ENCODE results near the gene CDA.
"Not testable (repeated sequence)": the region's sequence is repeated elsewhere in the genome, so short reads cannot be mapped to it uniquely, and the experiment has no call there.

Gene CDA

DNA sequence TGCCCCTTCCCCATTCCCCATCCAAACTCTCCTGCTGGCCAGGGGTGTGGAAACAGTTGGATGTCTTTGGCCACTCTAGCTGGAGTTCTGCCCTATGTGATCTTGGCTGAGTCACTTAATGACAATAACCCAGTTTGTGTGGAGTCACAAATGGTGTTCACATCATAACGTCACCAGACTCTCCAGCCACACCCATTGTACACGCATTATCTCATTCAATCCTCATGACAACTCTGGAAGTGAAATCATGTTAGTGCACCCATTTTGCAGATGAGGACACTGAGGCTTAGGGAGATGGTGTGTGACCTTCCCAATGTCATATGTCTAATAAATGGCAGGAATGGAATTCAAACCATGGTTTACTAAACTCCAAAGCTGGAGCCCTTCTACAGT is 1.2 kb upstream of the CDA start:
- DNase-seq: no peak

DNA sequence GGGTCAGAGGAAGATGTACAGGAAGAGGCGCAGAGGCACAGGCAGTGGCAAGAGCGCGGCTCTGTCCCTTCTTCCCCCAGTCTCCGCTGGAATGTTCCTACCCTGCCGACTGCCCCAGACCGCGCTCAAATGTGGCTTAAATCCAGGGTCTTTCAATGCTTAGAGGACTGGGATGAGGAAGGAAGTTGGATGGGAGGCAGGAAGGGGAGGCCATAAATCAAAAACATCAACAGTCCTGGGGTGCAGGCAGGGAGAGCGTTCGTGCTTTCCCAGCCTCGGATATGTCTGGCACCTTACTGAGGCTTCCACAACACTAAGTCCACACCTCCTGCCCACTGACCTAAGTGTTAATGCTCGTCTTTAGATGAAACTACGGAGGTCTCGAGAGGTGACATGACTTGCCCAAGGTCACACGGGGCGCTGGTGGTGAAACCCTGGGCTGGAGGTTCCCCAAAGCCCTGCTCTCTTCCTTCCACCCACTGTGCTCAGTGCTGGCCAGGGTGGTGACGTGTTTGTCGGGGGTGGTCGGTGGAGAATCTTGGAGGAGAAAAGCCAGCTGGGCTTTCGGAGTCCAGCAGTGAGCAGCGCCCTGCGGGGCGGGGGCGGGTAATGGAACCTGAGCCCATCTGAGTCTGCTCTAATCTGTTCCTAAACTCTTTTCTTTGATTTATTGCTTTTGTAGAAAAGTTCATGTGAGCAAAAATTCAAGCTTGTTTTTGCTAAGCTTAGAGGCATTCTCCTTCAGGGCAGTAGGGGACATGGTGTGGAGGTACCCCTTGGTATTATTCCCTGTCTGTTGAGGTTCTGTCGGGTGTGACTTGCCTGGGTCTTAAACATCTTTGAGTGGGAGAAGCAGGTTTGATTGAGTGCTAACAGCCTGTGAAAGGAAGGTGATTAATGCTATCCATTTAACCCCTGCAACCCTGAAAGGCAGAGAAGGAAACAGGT is 708 bp downstream of the CDA start:
- no peak for DNase-seq

DNA sequence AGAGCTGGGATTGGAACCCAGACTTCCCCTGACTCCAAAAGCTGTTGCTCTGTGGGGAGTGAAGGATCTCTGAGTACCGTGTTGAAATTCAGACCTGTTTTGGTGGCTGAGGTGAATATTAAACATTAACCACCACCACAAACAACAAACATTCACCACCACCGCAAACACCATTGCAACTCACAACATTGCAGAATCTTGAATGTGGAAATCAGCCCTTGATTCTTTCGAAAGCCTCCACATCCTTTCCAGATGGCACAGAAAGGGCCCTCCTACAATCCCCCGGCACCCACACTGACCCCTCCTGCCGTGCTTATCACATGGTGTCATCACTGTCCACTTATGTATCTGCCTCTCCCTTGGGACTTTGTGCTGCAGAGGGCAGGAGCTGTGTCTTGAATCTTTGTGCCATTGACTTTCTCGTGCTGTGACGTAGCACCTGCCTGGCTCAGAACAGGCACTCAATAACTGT is 1.4 kb downstream of the CDA start:
- no peak for DNase-seq

DNA sequence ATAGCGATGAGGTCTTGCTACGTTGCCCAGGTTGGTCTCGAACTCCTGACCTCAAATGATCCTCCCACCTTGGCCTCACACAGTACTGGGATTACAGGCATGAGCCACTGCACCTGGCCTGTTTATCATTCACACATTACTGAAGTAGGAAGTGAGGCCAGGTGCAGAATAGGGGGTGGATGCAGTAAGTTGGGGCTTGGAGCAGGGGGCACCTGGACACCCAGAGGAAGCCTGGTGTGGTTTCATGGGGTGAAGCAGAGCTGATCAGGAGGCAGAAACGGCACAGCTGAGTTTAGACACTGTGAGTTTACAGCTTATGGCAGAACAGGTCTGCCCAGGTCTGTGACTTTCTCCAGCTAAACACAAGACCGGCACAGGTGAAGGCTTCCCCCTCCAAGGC is 4.9 kb downstream of the CDA start:
- DNase-seq: no peak

DNA sequence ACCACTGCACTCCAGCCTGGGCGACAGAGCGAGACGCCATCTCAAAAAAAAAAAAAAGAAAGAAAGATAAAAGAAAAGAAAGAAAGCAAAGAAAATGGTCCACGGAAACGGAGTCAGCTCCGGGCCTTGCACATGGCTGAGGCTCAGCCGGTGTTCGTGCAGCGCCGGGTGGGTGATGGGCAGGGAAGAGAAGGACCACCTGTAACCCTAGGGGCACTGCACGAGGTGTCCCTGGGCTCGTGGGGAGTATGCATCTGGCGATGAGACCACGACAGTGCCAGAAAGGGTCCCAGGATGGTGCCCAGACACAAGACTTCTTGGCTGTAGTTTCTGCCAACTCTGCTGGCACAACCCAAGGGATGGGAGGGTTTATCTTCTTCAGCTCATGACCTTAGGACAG is 5.8 kb downstream of the CDA start:
- no peak for DNase-seq

DNA sequence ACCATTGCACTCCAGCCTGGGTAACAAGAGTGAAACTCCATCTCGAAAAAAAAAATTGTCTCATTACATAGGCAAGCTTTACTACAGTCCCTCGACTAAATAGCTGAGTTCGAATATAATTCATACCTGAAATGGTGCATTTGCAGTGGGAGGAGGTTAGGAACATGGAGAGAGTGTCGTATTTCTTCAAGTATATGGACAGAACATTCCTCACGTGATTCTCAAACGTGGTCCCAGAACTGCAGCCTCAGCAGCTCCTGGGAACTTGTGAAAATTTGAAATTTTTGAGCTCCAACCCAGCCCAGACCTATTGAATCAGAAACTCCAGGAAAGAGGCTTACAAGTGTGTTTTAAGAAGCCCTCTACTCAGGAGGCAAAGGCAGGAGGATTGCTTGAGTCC is 7.2 kb downstream of the CDA start:
- DNase-seq: no peak

DNA sequence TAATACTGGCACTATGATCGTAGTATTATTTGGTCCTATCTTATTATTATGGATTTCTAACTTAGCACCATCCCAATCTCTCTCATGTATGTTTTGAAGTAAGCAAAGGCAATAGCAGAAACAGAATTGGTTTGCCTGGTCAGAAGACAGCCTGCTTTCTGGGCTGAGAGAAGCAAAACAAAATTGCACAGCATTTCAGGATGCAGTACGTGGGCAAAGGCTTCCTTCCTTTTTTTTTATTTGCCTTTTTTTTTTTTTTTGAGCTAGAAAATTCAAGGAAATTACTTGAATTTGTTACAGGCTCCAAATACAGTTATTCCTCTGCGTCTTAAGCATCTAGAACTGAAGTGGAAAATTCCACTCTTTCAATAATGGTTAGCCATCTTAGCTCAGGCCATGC is 8.8 kb downstream of the CDA start:
- no peak for DNase-seq

DNA sequence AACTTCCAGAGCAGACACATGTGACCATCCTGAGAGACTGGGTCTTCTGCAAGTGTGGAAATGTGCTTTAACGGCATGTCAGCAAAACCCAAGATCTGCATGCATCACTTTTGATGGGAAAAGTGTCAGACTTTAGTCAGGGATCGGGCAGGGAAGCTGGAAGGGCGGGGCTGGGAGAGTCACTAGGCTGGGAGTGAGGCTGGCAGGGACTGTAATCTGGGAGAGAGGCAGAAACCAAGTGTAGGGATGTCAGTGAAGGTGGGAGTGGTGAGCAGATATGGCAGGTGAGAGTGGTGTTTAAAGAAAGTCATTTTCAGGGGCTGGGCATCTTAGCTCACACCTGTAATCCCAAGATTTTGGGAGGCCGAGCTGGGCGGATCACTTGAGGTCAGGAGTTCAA is 11.3 kb downstream of the CDA start:
- DNase-seq: no peak

DNA sequence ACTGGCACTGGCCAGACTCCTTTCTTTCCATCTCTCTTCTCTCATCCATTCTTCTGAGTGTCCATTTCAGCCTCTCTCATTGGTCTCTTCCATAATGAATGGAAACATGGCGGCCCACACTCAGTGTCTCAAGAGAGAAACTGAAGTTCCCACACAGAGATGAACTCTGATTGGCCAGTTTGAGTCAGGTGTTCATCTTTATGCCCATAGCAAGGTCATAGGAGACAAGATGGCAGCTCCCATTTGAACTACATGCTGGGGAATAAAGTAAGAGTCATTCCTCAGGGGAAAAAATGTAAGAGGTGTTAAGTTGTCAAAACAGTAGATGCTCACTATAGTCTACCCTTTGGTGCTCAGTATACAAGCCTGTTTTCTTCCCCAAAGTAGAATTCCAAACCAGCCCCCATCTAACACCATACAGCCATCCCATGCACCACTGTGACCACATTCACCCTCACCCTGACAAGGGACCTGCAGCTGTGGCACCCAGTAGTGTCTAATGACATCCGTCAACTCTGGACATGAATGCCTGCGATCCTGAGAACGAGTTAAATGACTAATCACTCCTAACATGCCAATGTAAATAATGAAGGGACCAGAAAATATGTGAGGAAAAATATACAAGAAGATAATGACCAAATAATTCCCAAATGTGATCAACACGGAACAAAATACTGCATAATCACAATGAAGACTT is 12.4 kb downstream of the CDA start:
- DNase-seq: no peak

DNA sequence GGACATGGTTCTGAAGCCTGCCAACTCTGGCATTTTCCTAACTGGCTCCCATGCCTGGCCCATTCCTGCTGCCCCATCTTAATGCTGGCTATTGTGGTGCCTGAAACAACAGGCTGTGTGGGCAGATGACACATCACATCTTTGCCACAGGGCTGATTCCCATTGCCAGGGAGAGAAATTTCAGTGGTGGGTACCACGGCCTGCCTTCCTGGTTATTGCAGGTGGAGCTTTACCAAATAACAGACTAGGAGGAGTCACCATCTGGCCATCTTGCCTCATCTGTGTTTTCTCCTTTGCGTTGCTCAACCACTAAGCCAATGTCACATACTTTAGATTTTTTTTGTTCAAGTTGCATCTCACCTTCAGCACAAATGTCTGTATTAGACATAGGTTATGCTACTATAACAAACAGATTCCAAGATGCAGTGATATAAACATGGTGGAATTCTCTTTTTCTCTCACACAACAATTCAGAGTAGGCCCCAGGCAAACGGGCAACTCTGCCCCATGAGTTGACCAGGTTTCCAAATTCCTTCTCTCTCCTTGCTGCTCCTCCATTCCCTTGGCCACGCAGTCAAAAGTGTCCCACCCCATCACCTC is 14.1 kb downstream of the CDA start:
- no peak for DNase-seq

DNA sequence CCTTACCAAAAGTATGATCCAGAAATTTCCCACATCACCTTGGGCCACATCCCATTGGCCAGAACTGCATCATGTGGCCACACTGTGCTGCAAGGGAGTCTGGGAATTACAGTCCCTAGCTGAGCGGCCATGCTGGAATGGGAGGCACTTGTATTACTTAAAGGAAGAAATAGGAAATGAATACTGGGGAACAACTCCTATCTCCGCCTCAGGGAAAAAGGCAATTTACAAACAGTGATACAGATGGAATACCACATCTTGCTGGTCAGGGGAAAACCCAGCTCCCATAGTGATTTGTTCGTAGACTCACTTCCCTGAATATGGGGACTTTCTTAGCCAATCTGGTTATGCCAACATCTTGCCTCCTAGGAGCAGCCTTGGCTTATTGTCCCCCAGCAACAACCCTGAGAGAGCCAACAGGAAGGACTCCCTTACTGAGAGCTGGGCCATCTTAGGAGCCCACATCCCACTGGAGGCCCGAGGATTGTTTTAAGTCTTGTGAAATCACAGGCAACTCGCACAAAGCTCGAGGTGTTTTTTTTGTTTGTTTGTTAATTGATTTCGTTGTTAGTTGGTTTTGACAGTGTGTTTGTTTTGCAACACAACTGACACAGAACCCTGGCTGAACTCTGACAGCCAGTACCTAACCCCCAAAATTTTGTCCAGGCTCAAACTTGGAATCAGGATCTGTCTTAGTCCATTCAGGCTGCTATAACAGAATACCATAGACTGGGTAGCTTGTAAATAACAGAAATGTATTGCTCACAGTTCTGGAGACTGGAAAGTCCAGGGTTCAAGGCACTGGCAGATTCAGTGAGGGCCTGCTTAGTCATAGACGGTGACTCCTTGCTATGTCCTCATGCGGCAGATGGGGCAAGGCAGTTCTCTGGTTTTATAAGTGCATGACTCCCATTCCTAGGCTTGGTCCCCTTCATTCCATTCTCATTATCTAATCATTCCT is 14.9 kb downstream of the CDA start:
- no peak for DNase-seq

DNA sequence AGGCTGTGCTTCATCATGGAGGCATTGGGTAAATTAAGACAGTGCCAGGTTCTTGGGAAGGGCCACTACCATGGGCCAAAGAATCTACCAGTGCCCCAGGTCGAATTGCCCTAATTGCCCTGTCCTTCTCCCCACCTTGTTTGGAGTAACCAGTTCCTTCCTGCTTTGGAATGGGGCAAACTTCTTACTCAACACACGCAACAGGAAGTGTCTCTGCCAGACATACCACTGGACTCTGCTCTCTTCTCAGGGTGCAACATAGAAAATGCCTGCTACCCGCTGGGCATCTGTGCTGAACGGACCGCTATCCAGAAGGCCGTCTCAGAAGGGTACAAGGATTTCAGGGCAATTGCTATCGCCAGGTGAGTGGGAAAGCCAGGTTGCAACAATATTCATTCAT is 15.8 kb downstream of the CDA start:
- DNase-seq: no peak

DNA sequence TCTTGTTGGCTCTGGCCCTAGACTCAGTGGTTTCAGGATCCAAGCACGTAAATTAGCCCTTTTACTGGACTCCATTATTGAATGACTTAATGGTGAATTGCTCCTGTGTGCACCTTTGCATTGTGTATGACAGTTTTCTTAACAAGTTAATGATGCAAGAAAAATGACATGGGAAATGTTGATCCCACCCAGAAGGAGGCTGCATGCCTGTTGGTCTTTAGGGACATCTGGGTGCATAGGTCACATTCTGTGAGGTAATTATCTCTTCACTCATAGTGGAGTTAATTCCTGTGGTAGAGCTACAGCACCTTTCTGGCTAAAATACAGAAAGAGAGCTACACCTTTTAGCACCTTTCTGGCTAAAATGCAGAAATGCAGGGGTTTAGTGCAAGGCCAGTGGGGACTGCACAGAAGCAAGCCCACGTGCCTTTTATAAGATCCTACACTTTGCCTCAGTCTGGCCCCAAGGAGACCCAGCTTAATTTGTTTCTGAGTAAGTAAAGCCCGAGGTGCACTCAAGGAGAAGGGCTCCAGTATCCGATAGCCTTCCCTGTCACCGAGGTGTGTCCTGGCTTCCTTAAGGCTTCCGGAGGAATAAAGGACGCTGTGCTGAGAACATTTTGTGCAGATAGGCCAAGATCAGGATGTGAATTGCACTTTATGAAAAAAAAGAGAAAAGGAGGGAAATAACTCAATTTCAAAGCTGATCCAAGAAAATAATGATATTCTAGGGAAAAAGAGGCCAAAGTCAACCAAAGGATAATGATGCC is 18.1 kb downstream of the CDA start:
- not testable (repeated sequence) for DNase-seq

DNA sequence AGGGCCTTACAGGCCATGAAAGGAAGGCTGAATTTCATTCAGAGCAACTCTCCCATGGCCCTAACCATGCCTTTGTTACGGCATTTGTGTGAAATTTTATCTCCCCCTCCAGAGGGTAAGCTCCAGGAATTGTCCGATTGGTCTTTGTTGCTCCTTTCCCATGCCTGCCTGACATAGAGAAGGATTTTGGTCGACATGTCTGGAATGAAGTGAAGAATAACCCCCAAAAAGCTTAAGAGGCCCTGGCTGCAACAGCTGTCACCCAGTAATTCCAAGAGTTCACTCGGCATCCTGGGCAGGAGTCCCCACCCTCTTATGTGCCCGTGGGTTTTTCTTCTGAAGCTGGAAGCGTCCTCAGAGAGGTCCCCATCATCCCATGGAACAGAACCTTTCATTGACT is 20.6 kb downstream of the CDA start:
- DNase-seq: no peak

DNA sequence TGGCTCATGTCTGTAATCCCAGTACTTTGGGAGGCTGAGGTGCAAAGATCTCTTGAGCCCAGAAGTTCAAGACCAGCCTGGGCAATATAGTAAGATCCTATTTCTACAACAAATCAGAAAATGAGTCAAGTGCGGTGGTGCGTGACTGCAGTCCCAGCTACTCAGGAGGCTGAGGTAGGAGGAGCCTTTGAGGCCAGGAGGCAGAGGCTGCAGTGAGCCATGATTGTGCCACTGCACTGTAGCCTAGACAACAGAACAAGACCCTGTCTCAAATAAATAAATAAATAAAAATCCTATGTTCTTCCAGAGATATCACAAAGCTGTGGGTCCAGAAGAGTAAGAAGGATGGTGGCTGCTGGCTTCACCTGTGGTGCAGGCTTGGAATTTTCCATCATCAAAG is 22.1 kb downstream of the CDA start:
- DNase-seq: no peak

DNA sequence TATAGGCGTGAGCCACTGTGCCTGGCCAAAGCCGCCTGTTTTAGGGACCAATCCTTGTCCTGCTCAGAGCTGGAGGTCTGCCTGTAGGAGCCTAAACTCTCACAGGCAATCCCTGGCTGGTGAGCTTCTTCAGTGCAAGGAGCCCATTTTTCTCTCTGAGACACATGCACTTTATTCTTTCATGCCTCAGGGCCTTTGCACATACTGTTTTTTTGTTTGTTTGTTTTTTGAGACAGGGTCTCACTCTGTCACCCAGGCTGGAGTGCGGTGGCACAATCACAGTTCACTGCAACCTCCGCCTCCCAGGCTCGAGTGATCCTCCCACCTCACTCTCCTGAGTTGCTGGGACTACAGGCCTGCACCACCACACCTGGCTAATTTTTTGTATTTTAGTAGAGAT is 22.8 kb downstream of the CDA start:
- no peak for DNase-seq

DNA sequence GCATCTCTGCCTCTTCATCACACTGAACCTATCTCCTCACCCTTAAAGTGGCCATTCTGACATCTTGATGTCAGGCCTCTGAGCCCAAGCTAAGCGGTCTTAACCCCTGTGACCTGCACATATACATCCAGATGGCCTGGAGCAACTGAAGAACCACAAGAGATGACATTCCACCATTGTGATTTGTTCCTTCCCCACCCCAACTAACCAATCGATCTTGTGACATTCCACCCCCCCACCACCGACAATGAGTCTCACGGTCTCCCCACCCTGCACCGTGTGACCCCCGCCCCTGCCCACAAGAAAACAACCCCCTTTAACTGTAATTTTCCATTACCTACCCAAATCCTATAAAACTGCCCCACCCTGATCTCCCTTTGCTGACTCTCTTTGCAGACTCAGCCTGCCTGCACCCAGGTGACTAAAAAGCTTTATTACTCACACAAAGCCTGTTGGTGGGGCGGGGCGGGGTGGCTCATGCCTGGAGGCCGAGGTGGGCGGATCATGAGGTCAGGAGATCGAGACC is 23.4 kb downstream of the CDA start:
- no peak for DNase-seq

DNA sequence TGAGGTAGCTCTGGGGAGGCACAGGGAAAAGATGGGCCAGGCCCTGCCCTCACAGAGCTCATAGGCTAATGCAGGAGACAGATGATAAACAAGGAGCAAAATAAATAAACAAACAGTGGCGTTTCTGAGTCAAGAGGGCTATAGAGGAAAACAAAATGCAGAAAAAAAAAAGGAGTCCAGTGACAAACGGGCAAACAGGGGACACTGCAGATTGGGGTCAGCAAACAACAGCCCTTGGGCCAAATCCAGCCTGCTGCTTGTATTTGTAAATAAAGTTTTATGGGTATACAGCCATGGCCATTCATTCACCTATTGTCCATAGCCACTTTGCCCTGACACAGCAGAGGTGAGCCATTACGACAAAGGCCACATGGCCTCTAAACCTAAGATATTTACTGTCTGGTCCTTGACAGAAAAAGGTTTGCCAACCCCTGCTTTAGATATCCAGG is 25.3 kb downstream of the CDA start:
- no peak for DNase-seq

DNA sequence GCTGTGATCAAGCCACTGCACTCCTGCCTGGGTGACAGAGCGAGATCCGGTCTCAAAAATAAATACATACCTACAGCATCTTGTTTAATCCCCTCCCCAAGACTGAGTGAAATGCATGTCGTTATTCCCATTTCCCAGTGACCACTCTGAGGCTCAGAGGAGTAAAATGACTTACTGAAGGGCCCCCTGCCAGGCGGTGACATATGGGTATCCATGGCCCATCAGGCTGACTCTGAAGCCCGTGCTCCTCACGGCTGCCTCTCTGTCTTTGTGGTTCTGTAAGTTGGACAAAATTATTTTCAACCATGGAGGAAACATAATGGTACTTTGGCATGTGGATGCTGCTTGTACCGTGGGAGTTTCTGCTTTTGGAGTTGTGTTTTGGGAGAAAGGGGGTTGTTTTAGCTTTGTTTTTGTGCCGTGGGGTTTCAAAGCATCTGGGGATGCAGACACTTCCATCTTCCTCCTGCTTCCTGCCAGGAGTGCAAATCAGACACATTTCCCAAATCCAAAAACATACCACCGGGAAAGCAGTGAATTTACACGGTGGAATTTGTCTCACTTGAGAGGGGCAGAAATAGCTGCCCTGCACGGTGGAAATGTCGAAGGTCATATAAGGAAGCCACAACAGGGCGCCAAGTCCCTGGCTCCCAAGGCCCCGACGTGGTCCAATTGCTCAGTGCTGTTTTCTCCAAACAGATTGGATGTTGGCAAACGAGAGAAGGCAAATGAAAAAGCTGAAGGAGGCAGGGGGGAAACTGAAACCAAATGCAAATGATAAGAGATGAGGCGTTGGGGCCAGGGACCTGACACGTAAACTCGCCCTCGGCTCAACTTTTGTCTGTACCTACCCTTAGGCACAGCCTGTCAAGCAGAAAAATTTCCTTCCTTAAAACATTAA is 27.3 kb downstream of the CDA start:
- no peak for DNase-seq

DNA sequence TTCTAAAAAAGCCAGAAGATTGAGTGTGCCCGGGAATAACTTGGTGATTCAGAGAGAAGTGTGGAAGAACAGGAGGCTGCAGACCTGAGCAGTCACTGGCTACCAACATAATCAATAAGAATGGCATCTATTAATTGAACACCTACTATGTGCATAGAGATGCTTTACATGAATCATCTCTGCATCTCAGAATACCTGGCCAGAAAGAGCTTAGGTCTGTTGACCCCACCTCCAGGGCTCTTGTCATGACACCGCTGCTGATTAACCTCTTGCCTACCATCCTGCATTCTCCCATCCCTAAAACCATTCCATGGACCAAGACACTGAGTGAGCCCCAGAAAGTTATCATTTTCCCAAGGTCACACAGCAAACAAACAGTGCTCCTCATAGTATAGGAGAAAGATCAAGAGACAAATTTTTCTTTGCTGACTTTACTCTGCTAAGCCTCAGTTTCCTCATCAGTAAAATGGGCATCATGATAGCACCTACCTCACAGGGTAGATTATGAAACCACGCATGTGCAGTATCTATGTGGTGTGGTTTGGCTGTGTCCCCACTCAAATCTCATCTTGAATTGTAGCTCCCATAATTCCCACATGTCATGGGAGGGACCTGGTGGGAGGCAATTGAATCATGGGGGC is 28.1 kb downstream of the CDA start:
- DNase-seq: no peak

Data from NCI-H1694 treated with DMSO at 0.1 percent for 48 hours (cell line).